ENCODE data around the gene RASSF7.

Gene RASSF7

GRCh38 chr11:597166-597725 lies 36.5 kb downstream of the RASSF7 start:
- DNase-seq (ENCODE audit: low spot score): no peak
- no peak for TF ChIP-seq CTCF (IDR thresholded peaks at IDR 0.05; ENCODE audit: extremely low read depth, missing control alignments)

- no peak for DNase-seq (ENCODE audit: low spot score)
- no peak for TF ChIP-seq CTCF (IDR thresholded peaks at IDR 0.05; ENCODE audit: extremely low read depth, missing control alignments)
These were observed 37.4 kb downstream of the RASSF7 start for GRCh38 chr11:598005-598680.

- DNase-seq (ENCODE audit: low spot score): no peak
- TF ChIP-seq CTCF (IDR thresholded peaks at IDR 0.05; ENCODE audit: extremely low read depth, missing control alignments): no peak
These were observed 40.9 kb downstream of the RASSF7 start for GRCh38 chr11:601573-602245.

GRCh38 chr11:603154-603553 lies 42.4 kb downstream of the RASSF7 start:
- no peak for DNase-seq (ENCODE audit: low spot score)
- no peak for TF ChIP-seq CTCF (IDR thresholded peaks at IDR 0.05; ENCODE audit: extremely low read depth, missing control alignments)

GRCh38 chr11:605286-606129 lies 44.7 kb downstream of the RASSF7 start:
- no peak for TF ChIP-seq CTCF (IDR thresholded peaks at IDR 0.05; ENCODE audit: extremely low read depth, missing control alignments)
- DNase-seq (ENCODE audit: low spot score): no peak

- TF ChIP-seq CTCF (IDR thresholded peaks at IDR 0.05; ENCODE audit: extremely low read depth, missing control alignments): no peak
- no peak for DNase-seq (ENCODE audit: low spot score)
These were observed 45.5 kb downstream of the RASSF7 start for GRCh38 chr11:606245-606644.

Data from GM20000 (cell line).